NCI-H1694 (cell line): ENCODE measurements around the gene CTNNA3.

Experiments
- DNase-seq: peaks from one replicate; lab custom pipeline; 2025; lab: John Stamatoyannopoulos, UW

CTNNA3 gene

GRCh38 chr10:65911151-65911835, 1784.7 kb downstream of the CTNNA3 start:
- DNase-seq, result no peak

- no peak for DNase-seq
Measured at GRCh38 chr10:65910209-65910608, 1785.8 kb downstream of the CTNNA3 start.

GRCh38 chr10:65907199-65907712, 1788.7 kb downstream of the CTNNA3 start:
- DNase-seq, result no peak

GRCh38 chr10:65903620-65904019, 1792.4 kb downstream of the CTNNA3 start:
- DNase-seq, result no peak

GRCh38 chr10:65900271-65900670, 1795.7 kb downstream of the CTNNA3 start:
- no peak for DNase-seq

- no peak for DNase-seq
Measured at GRCh38 chr10:65898055-65898454, 1797.9 kb downstream of the CTNNA3 start.

- no peak for DNase-seq
Measured at GRCh38 chr10:65894961-65895360, 1801.0 kb downstream of the CTNNA3 start.

- no peak for DNase-seq
Measured at GRCh38 chr10:65894379-65894778, 1801.6 kb downstream of the CTNNA3 start.

GRCh38 chr10:65893676-65894075, 1802.3 kb downstream of the CTNNA3 start:
- DNase-seq, result no peak

GRCh38 chr10:65892284-65892683, 1803.7 kb downstream of the CTNNA3 start:
- DNase-seq, result no peak

GRCh38 chr10:65891073-65891981, 1804.7 kb downstream of the CTNNA3 start:
- no peak for DNase-seq

GRCh38 chr10:65864529-65864928, 1831.5 kb downstream of the CTNNA3 start:
- no peak for DNase-seq

GRCh38 chr10:65864036-65864435, 1832.0 kb downstream of the CTNNA3 start:
- DNase-seq, result no peak
